DMS53 treated with DMSO at 0.1 percent for 48 hours (cell line): Measurements from ENCODE around the gene GRB10.
A peak's percentile ranks its signal among the peaks of the same experiment; 100 is the strongest.

Experiments
- DNase-seq: peaks from one replicate; lab custom pipeline; 2025; ENCODE audit not compliant: unreplicated experiment; lab: John Stamatoyannopoulos, UW

Gene GRB10

DNA sequence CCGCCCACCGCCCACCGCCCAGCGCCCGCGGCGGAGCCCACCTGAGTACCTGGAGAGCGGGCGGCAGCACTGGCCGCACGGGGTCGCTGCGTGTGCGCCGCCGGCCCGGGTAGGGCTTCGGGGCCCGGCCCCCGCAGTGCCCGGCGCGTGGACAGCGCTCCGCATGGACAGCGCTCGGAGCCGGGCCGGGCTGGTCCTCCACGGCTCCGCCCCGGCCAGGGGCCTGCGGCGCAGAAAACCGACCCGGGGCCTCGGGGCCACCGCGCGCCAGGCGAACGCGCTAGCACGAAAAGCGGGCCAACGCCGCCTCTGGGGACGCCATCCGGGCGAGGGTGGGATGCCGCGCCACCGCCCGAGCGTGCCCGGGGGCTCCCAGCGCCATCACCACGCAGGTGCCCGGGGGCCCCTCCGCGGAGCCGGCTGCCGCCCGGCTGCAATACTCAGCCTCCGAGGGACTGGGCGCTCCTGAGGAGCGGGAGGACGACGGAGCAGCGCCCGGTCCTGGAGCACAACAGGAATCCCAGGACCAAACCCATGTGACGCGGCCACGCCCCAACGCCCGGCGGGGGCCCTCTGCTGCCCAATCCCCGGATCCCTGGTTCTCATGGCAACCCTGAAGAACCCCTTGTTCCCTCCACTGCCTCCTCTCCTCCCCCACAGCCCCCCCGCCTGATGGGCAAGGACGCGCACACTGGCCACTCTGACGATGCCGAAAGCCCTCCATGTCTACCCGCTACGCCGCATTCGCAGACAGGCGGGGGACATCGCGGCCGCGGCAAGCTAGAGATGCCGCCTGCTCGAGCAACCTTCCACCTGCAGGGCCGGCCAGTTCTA is at the start of gene GRB10:
Gene GRB10 (minus strand): TSS at position 522 of the 834 bp plus-strand sequence. CDS start 50,574 bp downstream, outside the sequence.
- no peak for DNase-seq

DNA sequence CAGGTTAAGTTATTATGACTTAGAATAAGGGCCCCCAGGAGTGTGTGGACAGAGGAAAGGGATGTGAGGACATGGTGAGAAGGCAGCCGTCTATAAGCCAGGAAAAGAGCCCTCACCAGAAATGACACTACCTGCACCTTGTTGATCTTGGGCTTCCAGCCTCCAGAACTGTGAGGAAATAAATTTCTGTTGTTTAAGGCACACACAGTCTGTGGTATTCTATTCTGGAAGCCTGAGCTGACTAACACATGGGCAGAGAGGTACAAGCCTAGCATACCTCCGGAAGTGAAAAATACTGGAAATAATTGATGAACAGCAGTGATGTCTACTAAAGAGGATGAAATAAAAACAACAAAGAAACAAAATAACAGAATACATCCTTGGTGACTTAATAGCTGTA is 46.1 kb upstream of the GRB10 start:
- no peak for DNase-seq

DNA sequence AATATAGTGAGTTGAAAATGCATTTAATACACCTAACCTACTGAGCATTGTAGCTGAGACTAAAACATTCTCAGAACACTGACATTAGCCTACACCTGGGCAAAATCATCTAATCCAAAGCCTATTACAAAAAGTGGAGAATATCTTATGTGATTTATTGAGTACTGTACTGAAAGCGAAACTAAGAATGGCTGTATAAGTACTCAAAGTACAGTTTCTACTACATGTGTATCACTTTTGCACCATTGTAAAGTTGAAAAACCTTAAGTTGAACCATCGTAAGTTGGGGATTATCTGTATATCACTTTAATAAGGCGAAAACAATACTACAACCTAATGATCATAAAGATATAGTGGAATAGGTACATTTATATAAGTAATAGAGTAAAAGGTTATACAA is 45.4 kb upstream of the GRB10 start:
- no peak for DNase-seq

DNA sequence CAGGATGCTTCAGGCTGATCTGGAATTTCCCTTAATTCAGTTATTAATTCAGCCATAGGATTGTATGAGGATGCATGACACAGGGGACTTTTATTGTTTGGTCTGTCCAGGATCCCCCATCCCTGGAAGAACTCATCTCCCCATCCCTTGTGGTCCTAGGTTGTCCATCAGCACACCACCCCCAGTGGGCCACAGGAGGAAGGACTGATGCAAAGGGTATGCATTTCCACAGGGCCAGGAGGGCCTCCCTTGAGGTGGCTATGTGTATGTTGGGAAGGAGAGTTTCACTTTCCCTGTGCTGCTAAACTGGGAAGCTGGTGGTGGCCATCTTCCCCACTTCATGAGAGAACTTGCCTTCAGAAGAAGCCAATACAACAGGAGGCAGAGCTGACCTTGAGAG is 44.6 kb upstream of the GRB10 start:
- no peak for DNase-seq

DNA sequence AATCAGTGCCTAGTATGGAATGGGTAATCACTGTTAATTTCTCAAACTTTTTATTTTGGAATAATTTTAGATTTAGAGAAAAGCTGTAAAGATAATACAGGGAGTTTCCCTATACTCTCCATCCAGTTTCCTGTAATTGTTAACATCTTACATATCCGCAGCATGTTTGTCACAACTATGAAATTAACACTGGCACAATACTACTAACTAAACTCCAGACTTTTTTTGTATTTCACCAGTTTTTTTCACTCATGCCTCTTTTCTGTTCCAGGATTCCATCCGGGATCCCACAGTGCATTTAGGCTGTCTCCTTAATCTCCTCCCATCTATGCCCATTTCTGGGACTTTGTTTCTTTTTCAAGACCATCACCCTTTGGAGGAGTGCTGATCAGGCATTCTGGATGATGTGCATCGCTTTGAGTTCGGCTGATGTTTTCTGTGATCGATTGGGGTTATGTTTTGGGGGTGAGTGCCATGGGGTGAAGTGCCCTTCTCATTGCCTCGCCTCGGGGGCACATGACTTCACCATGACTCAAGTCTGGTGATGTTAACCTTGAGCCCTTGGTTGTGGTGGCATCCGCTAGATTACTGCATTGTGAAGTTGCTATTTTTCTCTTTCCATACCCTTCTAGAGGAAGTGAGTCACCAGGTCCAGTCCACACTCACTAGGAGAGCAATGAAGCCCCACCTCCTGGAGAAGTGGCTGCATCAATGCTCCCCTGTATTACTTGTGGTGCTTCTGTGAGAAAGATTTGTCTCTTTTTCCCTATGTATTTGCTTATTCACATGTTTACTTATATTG is 43.9 kb upstream of the GRB10 start:
- DNase-seq: peak; percentile 62

DNA sequence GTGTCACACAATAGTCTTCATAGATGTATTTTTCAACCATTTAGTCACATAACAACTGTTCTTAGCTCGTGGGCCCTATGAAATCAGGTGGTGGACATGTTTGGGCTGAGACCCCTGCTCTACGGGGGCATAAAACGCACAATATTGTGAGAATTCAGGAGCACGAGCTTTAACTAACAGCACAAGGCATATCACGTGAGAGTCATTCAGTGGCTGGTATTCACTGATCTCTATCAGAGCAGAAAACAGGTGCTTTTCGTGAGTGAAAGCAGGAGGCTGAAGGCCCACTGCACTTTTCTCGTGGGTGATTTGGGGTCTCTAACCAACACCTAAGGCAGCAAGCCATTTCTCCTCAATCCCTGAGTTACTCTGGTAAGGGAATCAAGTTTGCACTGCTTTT is 42.8 kb upstream of the GRB10 start:
- no peak for DNase-seq

DNA sequence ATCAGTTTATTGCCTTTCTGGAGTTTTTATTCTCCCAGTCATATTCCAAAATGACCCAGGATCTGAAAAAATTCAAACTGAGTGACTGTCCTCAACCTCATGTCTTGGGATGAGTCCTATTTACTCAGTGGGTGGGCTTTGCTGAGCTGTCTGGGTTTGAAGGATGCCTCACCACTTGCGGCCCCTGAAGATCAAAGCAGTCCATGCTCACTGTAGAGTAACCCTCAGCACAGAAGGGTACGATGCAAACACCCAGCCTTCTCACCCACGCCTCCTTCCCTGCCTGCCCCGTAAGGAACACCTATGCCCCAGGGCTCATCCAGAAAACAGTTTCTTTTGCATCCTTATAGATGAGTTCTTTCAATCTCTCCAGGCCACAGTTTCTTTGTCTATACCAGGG is 42.2 kb upstream of the GRB10 start:
- DNase-seq: no peak

DNA sequence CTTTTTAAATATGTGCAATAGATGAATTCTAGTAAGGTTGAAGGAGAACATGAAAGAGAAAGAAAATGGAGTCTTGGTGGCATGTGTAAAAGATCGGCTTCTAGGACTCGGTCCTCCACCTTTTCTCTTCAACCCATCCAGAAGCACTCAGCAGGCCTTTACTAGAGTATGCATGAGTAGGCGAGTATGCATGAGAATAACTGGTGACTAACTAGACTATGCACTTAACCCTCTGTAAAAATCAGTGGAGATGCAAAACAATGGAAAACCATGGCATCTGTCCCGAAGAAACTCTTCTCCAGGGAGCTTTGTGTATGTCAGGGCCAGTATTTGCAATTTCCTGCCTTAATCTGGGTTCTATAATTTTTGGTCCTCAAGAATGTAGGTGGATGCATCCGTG is 40.0 kb upstream of the GRB10 start:
- DNase-seq: no peak

DNA sequence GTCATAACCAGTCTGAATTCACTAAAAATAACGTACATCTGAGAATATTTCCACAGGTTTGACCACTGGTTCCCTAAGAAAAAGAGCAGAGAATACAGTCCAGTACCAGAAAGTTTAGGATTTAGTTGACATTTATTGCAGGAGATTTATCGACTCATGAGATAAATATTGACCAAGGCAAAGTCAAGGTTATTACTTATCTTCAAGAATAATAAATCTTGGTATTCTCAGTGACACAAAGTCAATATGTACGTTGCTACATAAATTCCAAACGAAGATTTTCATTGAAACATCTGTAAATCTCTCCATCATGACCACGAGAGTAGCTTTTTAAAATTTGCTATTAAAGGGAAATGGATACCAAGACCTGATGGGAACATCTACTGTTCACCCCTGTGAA is 39.4 kb upstream of the GRB10 start:
- no peak for DNase-seq

DNA sequence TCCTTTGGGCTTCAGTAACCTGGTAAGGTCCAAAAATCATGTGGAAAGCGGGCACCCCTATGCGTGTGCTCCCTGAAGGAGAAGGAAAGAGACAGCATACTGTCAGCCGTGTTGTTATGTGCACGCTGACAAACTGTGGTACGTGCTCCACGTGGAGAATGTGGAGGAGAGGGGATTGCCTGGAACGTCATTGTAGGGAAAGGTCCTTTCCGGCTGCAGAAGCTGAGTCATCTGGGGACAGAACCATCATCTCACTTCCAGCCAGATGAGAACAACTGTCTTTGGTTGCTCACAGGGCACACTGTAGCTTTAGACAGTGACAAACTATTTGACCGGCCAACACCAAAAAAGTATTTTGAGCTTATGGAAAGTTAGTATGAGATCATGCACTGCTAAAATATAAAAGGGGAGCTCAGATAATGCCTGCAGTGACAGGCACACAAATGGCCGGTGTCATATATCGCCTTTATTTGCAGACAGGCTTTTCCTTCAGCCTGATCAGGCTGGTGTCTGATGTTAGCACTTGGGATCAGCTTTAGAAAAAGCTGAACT is 38.8 kb upstream of the GRB10 start:
- peak; percentile 81 for DNase-seq

DNA sequence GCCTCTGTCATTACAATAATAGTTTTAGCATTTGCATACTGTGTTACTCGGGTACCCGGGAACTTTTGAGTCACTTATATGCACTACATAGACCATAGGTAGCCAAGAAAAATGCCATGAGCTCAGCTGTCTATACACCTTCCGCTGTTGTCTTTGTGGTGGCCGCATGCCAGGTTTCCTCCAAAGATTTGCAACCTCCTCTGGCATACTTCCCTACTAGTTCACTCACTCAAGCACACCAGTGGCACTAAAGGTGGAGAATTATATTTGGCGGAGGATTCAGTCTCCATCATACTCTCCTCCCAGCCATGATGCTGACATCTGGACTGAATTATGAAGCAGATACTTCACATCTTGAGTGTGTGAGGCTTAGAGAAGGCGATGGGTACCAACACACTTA is 35.6 kb upstream of the GRB10 start:
- DNase-seq: no peak

DNA sequence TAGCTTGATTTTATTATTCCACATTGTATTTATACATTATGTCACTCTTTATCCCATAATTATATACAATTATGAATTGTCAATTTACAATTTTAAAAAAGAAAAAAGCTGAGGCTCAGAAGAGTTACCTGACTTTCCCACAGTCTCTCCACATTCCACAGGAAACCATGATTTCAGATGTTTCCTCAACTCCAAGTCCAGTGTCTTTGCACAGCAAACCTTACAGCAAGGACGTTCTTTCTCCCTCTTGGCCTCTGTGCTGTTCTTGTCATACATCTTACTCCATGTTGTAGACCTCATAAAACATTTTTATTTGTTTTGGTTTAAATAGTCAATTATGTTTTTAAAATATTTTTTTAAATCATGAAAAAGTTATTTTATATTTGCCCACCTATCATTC is 34.9 kb upstream of the GRB10 start:
- no peak for DNase-seq

DNA sequence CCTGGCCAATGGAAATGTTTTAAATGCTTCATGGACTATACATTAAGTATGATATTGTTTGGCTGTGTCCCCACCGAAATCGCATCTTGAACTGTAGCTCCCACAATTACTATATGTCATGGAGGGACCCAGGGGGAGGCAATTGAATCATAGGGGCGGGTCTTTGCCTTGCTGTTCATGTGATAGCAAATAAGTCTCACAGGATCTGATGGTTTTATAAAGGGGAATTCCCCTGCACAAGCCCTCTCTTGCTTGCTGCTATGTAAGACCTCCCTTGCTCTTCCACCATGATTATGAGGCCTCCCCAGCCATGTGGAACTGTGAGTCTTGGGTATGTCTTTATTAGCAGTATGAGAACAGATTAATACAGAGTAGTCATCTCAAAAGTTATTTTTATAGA is 32.4 kb upstream of the GRB10 start:
- no peak for DNase-seq

DNA sequence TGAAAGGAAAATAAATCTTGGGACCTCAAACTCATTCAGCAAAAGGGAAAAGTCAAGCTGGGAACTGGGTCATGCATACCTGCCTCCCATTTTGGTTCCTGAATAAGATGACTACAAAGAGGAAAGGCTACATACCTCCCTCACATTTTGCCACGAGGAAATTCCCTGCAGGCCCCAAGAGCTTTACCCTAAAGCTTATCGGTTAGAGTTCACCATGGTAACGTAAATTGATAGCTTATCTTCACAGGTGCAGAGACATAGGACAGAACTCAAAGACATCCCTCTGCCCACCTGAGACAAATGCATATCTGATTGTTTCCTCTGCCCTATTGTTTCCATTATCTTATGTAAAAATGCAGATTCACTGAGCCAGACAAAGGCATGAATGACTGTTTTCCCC is 31.5 kb upstream of the GRB10 start:
- no peak for DNase-seq

DNA sequence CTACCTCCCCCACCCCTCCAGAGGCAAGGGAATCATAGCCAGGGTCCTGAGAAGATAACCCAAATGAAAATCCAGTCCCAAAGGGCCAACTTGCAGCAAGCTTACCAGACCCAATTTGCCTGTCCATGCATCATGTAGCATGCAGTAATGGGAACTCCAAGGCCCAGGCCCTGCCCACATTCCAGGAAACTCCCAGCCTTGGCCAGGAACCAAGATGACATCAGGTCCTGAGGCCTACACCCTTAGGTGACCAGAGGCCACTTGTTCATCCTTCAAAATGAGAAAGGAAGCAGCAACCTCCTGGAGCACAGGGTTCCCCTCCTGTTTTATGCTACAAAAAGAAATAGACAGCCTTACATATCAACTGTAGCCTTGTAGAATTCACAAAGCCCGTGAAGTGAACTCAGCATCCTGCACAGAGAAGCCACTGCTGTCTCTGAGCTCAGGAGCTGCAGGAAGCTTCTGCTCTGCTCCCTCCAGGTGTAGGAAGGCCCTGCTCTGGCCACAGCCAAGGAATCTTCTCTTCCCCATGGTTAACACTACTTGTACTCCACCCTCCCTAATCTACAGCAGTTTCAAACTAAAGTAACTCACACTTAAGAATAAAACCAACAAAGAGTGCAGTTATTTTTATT is 30.3 kb upstream of the GRB10 start:
- DNase-seq: no peak

DNA sequence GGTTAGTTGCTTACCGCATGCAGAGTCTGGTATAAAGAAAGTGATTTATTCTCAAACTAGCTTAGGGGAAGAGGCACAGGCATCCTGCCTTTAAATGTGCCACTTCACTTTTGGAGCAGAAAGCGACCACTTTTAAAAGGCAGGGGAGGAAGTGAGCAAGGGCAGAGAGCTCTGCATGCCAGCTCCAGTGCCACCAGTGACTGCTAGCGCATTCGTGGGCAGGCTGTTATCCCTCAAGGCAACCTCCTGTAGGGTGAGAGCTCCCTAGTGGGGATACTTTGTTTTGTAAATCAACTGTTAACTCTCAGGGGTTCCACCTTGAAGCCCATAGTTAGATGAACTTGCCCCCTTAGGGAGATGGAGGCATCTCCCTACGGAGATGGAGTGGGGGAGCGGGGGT is 29.4 kb upstream of the GRB10 start:
- DNase-seq: no peak

DNA sequence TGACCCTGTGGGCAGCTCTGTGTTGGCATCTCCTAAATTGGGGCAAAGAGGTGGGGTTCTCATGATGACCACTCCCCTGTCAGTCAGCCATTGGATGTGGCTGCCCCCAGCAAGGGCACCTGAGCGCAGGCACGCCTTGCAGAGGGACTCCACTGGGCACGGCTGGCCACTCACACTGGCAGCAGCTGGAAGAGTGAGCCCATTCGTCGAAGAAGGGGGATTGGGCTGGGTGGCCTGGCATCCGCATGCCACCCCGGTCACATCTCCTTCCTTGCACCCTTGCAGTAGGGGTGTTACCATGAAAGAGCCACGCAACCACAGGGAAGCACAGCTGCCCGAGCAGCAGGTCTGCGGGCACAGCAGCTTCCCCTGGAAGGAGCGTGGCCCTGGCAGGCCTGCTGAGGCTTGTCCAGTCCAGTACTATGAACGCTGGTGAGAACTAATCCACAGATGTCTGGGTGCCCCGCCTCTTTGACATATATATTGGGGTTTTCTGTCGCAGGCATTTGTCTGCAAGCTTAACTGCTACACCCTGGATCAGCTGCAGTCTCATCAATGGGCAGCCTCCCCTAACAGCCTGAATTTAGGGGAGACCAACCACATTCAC is 25.7 kb upstream of the GRB10 start:
- no peak for DNase-seq

DNA sequence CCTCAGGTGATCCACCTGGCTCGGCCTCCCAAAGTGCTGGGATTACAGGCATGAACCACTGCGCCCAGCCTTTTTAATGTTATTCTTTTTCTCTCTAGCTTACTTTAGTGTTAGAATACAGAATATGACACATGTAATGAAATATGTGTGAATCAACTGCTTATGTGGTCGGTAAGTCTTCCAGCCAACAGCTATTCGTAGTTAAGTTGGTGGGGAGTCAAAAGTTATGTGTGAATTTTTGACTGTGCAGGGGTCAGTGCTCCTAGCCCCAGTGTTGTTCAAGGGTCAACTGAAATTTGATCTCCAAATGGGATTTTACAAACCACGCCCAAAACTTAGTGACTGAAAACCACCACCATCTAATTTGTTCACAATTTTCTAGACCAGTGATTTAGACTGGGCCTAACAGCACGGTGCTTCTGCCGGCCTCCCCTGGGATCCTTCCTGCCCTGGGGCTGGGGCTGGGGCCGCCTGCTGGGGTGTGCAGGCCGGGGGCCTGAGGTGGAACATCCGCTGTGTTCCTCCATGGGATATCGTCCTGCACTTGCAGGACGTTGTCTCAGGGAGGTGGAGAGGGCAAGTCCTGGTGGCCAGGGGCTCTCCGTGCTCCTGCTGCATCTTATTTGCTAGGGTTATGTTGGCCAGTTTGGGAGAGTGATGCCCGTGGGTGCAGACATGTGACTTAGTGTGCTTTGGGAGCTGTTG is 24.5 kb upstream of the GRB10 start:
- no peak for DNase-seq

DNA sequence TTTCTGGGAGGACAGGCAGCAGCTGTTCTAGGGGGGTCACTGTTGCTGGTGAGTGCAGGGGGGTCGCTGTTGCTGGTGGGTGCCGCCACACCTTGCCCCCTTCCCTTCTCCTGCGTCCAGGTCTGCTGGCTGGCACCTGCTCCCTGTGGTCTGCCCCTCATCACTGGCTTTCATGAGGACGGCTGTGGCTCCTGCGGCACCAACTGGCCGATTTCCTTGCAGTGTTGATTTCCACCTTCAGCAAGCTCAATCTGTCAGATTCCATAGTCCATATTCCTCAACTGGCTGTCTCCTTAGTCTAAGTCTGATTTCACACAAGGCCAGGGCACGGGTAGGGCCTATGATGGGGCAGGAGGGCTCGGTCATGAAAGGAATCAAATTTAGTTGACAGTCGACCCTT is 23.4 kb upstream of the GRB10 start:
- DNase-seq: no peak

DNA sequence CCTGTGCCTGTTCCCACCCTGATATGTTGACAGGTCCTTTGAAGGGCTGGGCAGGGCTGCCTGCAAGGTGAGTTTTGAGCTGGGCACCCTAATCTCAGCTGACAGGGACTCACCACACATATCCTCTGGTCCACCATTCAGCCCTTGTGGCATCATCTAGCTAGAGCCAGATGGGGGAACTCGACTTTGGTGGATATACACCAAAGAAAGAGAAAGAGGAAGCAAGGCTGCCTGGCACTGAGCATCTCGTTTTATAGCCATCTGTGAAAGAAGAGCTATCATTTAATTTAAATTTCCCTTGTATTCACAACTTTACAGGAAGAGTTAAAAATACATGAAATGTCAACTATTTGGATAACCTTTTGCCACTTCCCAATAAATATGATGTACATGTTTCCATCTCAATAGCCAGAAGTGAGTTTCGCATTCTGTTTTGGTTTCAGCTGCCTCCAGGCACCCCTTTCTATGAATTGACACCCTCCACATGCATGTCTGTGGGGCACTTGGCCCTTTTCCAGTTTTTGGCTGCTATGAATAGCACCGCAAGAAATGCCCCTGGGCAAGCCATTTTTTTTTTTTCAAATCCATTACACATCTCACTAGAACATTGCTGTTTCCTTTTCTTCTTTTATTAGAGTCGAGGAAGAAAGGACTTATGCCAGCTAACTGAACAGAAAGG is 22.9 kb upstream of the GRB10 start:
- DNase-seq: no peak
